Measurements from ENCODE around the gene BAG5.

- TF ChIP-seq CTCF (conservative IDR thresholded peaks at IDR 0.05; ENCODE audit: low read length) (no peak), EZH2phosphoT487 (IDR thresholded peaks at IDR 0.05; ENCODE audit: borderline replicate concordance) (no peak)
Observed at GRCh38 chr14:103574104-103574503, 11.6 kb upstream of the BAG5 start.

All from Loucy (cell line).